Neural cell (in vitro differentiated cells): ENCODE measurements around the gene PABPC1L. TPM values are rescaled to one million over a fixed set of nuclear protein-coding genes. Genes with fewer than 3 reads are reported as not detected.

ENCODE experiments used
- H2AFZ ChIP-seq: fragments of 200-600, 300-800 bp; sonication (generic), shearing (Covaris generic); 2 replicates; pipeline ENCODE4 v1.6.0; 2014; ENCODE audit warnings: low read depth, mild to moderate bottlenecking, antibody characterized with exemption, low read length, moderate library complexity
- H3F3A ChIP-seq: fragments of 200-600 bp; shearing (Covaris generic); 2 replicates; pipeline ENCODE4 v1.6.1; 2016; ENCODE audit warnings: mild to moderate bottlenecking, moderate library complexity, mixed read lengths, antibody characterized with exemption, low read length; ENCODE audit not compliant: insufficient read depth, poor library complexity, severe bottlenecking
- H3K27ac ChIP-seq: fragments of 200-600, 300-800 bp; sonication (generic), shearing (Covaris generic); 2 replicates; pipeline ENCODE4 v1.5.1; 2014; ENCODE audit warnings: mild to moderate bottlenecking, low read length, moderate library complexity
- H3K27me3 ChIP-seq: fragments of 300-800, 200-600 bp; sonication (generic), shearing (Covaris generic); 2 replicates; pipeline ENCODE4 v1.6.0; 2014; ENCODE audit warnings: mild to moderate bottlenecking, low read depth, low read length, moderate library complexity; ENCODE audit not compliant: insufficient read depth
- H3K36me3 ChIP-seq: fragments of 300-800, 200-600 bp; sonication (generic), shearing (Covaris generic); 2 replicates; pipeline ENCODE4 v1.5.1; 2014; ENCODE audit warnings: mild to moderate bottlenecking, antibody characterized with exemption, low read length, moderate library complexity; ENCODE audit not compliant: insufficient read depth
- H3K4me2 ChIP-seq: fragments of 300-800, 200-600 bp; sonication (generic), shearing (Covaris generic); 2 replicates; pipeline ENCODE4 v1.6.0; 2014; ENCODE audit warnings: mild to moderate bottlenecking, low read length
- H3K4me3 ChIP-seq: fragments of 300-800, 200-600 bp; sonication (generic), shearing (Covaris generic); 2 replicates; pipeline ENCODE4 v1.5.1; 2014; ENCODE audit warnings: mild to moderate bottlenecking, low read length, moderate library complexity
- H3K79me2 ChIP-seq: fragments of 200-600 bp; shearing (Covaris generic); replicated peaks from 2 replicates; pipeline ENCODE4 v1.6.0; 2014; ENCODE audit warnings: mild to moderate bottlenecking, low read length, moderate library complexity; ENCODE audit not compliant: insufficient read depth
- H3K9ac ChIP-seq: fragments of 300-800, 200-600 bp; sonication (generic), shearing (Covaris generic); 2 replicates; pipeline ENCODE4 v1.6.1; 2016; ENCODE audit warnings: mild to moderate bottlenecking, low read length, mixed read lengths
- H3K9me2 ChIP-seq: fragments of 200-600 bp; shearing (Covaris generic); 2 replicates; pipeline ENCODE4 v1.6.1; 2016; ENCODE audit warnings: mild to moderate bottlenecking, low read length, mixed read lengths; ENCODE audit not compliant: insufficient read depth
- H3K9me3 ChIP-seq: fragments of 200-600, 300-800 bp; sonication (generic), shearing (Covaris generic); 2 replicates; pipeline ENCODE4 v1.6.1; 2016; ENCODE audit warnings: mild to moderate bottlenecking, mixed run types, low read length, moderate library complexity, mixed read lengths
- H4K20me1 ChIP-seq: fragments of 200-600 bp; shearing (Covaris generic); 2 replicates; pipeline ENCODE4 v1.6.1; 2016; ENCODE audit warnings: mild to moderate bottlenecking, mixed run types; ENCODE audit not compliant: insufficient read depth
- CTCF ChIP-seq: fragments of 450-650 bp; IDR thresholded peaks from 2 replicates; pipeline ENCODE4 v1.5.1; 2014; ENCODE audit warnings: antibody characterized with exemption, mild to moderate bottlenecking, moderate library complexity; ENCODE audit not compliant: poor library complexity, severe bottlenecking
- EP300 ChIP-seq: fragments of 450-650 bp; conservative IDR thresholded peaks from 2 replicates; pipeline ENCODE4 v1.6.1; 2014; ENCODE audit warnings: antibody characterized with exemption, mild to moderate bottlenecking, moderate library complexity; ENCODE audit not compliant: poor library complexity, severe bottlenecking
- EZH2 ChIP-seq: fragments of 200-600, 300-800 bp; shearing (Covaris generic), sonication (generic); IDR thresholded peaks from 2 replicates; pipeline ENCODE4 v1.6.1; 2014; ENCODE audit warnings: antibody characterized with exemption, low read length, borderline replicate concordance, mild to moderate bottlenecking; ENCODE audit not compliant: insufficient read depth, poor library complexity, severe bottlenecking
- POLR2AphosphoS5 ChIP-seq: IDR thresholded peaks from 2 replicates; pipeline ENCODE4 v1.6.1; 2012
- RAD21 ChIP-seq: fragments of 450-650 bp; conservative IDR thresholded peaks from 2 replicates; pipeline ENCODE4 v1.6.1; 2014; ENCODE audit warnings: antibody characterized with exemption, mild to moderate bottlenecking, moderate library complexity
- REST ChIP-seq: IDR thresholded peaks from 2 replicates; pipeline ENCODE4 v1.6.1; 2012; ENCODE audit warnings: borderline replicate concordance
- TAF1 ChIP-seq: IDR thresholded peaks from 2 replicates; pipeline ENCODE4 v1.6.1; 2012; ENCODE audit warnings: low read depth
- polyA plus RNA-seq: library from polyadenylated mRNA; depleted of rRNA; stranded (reverse); fragments of >200 nt; gene quantifications from 2 replicates; pipeline ENCODE4 v1.2.3, GENCODE V29; 2014

PABPC1L gene
- polyA plus RNA-seq, 1 donor from 2014 or later = 3.6 TPM

GRCh38 chr20:44945261-44945660 is 35.4 kb downstream of the PABPC1L start:
- Histone ChIP-seq H3K4me2 (no peak overlapping the region), H3K27me3 (no peaks in the 10 kb centered on the region), H3K27ac (no peak overlapping the region), H3F3A (no peaks in the 10 kb centered on the region), H3K4me3 (no peak overlapping the region), H3K79me2 (no peaks in the 10 kb centered on the region), H3K9me3 (no peaks in the 10 kb centered on the region), H3K36me3 (peaks cover 2% of the 10 kb centered on the region), H2AFZ (no peak overlapping the region), H3K9me2 (no peaks in the 10 kb centered on the region), H4K20me1 (no peaks in the 10 kb centered on the region), H3K9ac (no peak overlapping the region)
- TF ChIP-seq TAF1 = no peak
- TF ChIP-seq CTCF = no peak
- no peak for TF ChIP-seq RAD21
- no peak for TF ChIP-seq EZH2
- TF ChIP-seq EP300 = no peak

- H3K27ac ChIP-seq = no peak overlapping the region
- peaks cover 7% of the 10 kb centered on the region for H3K36me3 ChIP-seq
- TF ChIP-seq REST (no peak), POLR2AphosphoS5 (no peak), EZH2 (no peak)
- no peaks in the 10 kb centered on the region for H4K20me1 ChIP-seq
- no peak overlapping the region for H2AFZ ChIP-seq
- no peaks in the 10 kb centered on the region for H3K79me2 ChIP-seq
- H3K9ac ChIP-seq = no peak overlapping the region
- no peaks in the 10 kb centered on the region for H3K9me2 ChIP-seq
- H3K9me3 ChIP-seq = no peaks in the 10 kb centered on the region
- H3K27me3 ChIP-seq = no peaks in the 10 kb centered on the region
- H3K4me2 ChIP-seq = no peak overlapping the region
- no peak overlapping the region for H3K4me3 ChIP-seq
- H3F3A ChIP-seq = no peaks in the 10 kb centered on the region
Observed at GRCh38 chr20:44946271-44946852, 36.5 kb downstream of the PABPC1L start.

- Histone ChIP-seq H2AFZ (no peak overlapping the region), H3K9me3 (no peaks in the 10 kb centered on the region), H3K4me2 (no peak overlapping the region), H3K27ac (no peak overlapping the region), H3K9me2 (no peaks in the 10 kb centered on the region), H4K20me1 (no peaks in the 10 kb centered on the region), H3K9ac (no peak overlapping the region), H3F3A (no peaks in the 10 kb centered on the region), H3K36me3 (peaks cover 7% of the 10 kb centered on the region), H3K4me3 (no peak overlapping the region), H3K79me2 (no peaks in the 10 kb centered on the region), H3K27me3 (no peaks in the 10 kb centered on the region)
- TF ChIP-seq EZH2 (no peak), CTCF (no peak), TAF1 (no peak)
Observed at GRCh38 chr20:44948107-44948506, 38.2 kb downstream of the PABPC1L start.
